Upper lobe of right lung (tissue), 1 donor: Measurements from ENCODE around the gene CBY1. TPM values are rescaled to one million over a fixed set of nuclear protein-coding genes. Genes with fewer than 3 reads are reported as not detected.

ENCODE experiments used
- ATAC-seq: fragments of 200-7000 bp; cut with Tn5 transposase; one replicate; pipeline ENCODE4 v1.9.1; 2020; ENCODE audit warnings: mild to moderate bottlenecking, moderate library complexity
- DNase-seq: peaks from one replicate; pipeline ENCODE4 v3.0.0-alpha.2; 2020
- H3K27ac ChIP-seq: fragments of 200-600 bp; one replicate; pipeline ENCODE4 v1.8.0; 2022
- H3K27me3 ChIP-seq: fragments of 200-600 bp; one replicate; pipeline ENCODE4 v1.8.0; 2022; ENCODE audit warnings: mild to moderate bottlenecking
- H3K36me3 ChIP-seq: fragments of 200-600 bp; one replicate; pipeline ENCODE4 v1.8.0; 2022
- H3K4me1 ChIP-seq: fragments of 200-600 bp; one replicate; pipeline ENCODE4 v1.8.0; 2022
- H3K4me3 ChIP-seq: fragments of 200-600 bp; one replicate; pipeline ENCODE4 v1.8.0; 2022; ENCODE audit warnings: mild to moderate bottlenecking
- H3K9me3 ChIP-seq: fragments of 200-600 bp; one replicate; pipeline ENCODE4 v1.8.0; 2022
- intact Hi-C: fragments of 100-400 bp; cut with DNase I; formaldehyde crosslinking; loops from one replicate; pipeline ENCODE4 v1.11.0; 2022
- total RNA-seq: library from RNA; stranded (reverse); fragmentation: NEBNext Ultra II Directional; extraction: Animal tissue kit (Norgen Biotek cat#: 25700); gene quantifications from one replicate; pipeline ENCODE4 v1.2.1, GENCODE V29; 2021
- TF ChIP-seq, protein P1 (sequence below): fragments of 200-600 bp; IDR thresholded peaks from one replicate; pipeline ENCODE4 v1.8.0; 2022; ENCODE audit warnings: antibody characterized with exemption
- donor health status: DM: no; HTN: yes; CAD: no; lungs with severe emphysema.

Gene CBY1
- total RNA-seq, 1 donor from 2014 or later, result 34.6 TPM

- TF ChIP-seq, protein P1, sequence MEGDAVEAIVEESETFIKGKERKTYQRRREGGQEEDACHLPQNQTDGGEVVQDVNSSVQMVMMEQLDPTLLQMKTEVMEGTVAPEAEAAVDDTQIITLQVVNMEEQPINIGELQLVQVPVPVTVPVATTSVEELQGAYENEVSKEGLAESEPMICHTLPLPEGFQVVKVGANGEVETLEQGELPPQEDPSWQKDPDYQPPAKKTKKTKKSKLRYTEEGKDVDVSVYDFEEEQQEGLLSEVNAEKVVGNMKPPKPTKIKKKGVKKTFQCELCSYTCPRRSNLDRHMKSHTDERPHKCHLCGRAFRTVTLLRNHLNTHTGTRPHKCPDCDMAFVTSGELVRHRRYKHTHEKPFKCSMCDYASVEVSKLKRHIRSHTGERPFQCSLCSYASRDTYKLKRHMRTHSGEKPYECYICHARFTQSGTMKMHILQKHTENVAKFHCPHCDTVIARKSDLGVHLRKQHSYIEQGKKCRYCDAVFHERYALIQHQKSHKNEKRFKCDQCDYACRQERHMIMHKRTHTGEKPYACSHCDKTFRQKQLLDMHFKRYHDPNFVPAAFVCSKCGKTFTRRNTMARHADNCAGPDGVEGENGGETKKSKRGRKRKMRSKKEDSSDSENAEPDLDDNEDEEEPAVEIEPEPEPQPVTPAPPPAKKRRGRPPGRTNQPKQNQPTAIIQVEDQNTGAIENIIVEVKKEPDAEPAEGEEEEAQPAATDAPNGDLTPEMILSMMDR, result no peak
- peaks cover 54% of the 10 kb centered on the region for H3K4me1 ChIP-seq
- intact Hi-C loops, result no loop called here
- no peaks in the 10 kb centered on the region for H3K27me3 ChIP-seq
- H3K4me3 ChIP-seq, result no peak overlapping the region
- H3K36me3 ChIP-seq, result peaks cover 13% of the 10 kb centered on the region
- peak overlapping the region; percentile 44 for H3K27ac ChIP-seq
- no peak for DNase-seq
- ATAC-seq, result peak; percentile 54
- H3K9me3 ChIP-seq, result no peaks in the 10 kb centered on the region
Measured at GRCh38 chr22:38694940-38695339, 38.5 kb downstream of the CBY1 start.

- Histone ChIP-seq H3K4me1 (peaks cover 54% of the 10 kb centered on the region), H3K9me3 (no peaks in the 10 kb centered on the region), H3K27ac (peak overlapping the region; percentile 95), H3K27me3 (no peaks in the 10 kb centered on the region), H3K4me3 (no peak overlapping the region), H3K36me3 (peaks cover 6% of the 10 kb centered on the region)
- TF ChIP-seq, protein P1, result no peak
- ATAC-seq (no peak), DNase-seq (no peak)
- intact Hi-C loops, result no loop called here
Measured at GRCh38 chr22:38696606-38697424, 40.4 kb downstream of the CBY1 start.

GRCh38 chr22:38697425-38698089 is 41.1 kb downstream of the CBY1 start:
- no peaks in the 10 kb centered on the region for H3K27me3 ChIP-seq
- intact Hi-C loops, result no loop called here
- DNase-seq, result peak; percentile 53
- H3K9me3 ChIP-seq, result no peaks in the 10 kb centered on the region
- TF ChIP-seq, protein P1, result no peak
- ATAC-seq, result no peak
- no peak overlapping the region for H3K4me3 ChIP-seq
- H3K4me1 ChIP-seq, result peaks cover 54% of the 10 kb centered on the region
- H3K27ac ChIP-seq, result peak overlapping the region; percentile 95
- H3K36me3 ChIP-seq, result no peaks in the 10 kb centered on the region

DNA sequence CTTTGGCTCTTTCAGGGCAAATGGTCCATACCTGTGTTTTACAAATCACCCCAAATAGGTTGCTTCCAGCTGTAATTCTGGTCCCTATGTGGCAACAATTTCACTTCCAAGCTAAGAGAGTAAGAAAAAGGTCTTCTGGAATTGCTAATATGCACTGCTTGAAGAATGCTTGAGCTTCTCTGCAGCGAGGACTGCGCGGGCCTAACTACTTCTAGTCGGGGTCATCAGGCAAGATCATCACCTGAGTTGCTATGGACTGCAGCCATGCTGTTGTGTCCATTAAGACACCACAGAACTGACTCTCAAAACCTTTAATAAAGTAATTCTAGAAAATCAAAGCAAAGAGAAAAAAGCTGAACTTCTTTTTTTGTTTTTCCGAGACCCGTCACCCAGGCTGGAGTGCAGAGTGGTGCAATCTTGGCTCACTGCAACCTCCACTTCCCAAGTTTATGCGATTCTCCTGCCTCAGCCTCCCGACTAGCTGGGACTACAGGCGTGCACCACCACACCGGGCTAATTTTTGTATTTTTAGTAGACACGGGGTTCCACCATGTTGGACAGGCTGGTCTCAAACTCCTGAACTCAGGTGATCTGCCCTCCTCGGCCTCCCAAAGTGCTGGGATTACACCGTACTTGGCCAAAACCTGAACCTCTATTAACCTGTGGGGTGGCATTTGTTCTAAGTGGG is 42.1 kb downstream of the CBY1 start:
- no peaks in the 10 kb centered on the region for H3K36me3 ChIP-seq
- peak overlapping the region; percentile 95 for H3K27ac ChIP-seq
- DNase-seq (peak; percentile 26), ATAC-seq (no peak)
- no peaks in the 10 kb centered on the region for H3K27me3 ChIP-seq
- no peaks in the 10 kb centered on the region for H3K9me3 ChIP-seq
- intact Hi-C loops, result no loop called here
- peak overlapping the region; percentile 82 for H3K4me3 ChIP-seq
- TF ChIP-seq, protein P1, result no peak
- H3K4me1 ChIP-seq, result peaks cover 51% of the 10 kb centered on the region

DNA sequence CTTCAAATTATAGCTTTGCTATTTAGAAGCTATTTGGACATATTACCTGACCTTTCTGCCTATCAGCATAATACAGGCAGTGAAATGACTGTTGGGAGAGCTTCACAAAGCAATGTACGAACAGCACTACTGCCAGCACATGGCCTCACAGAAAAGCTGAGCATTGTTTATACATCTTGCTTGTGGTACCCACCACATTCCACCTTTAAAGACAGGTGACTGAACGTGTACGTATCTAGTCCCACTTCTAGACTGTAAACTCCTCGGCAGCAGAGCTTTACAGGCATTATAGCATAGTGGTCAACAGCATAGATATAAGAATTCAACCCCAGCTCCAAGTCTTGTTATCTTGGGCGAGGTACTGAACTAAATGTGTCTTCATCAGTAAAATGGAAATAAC is 42.7 kb downstream of the CBY1 start:
- DNase-seq, result no peak
- intact Hi-C loops, result no loop called here

More for the DNA sequence above, 42.7 kb downstream of the CBY1 start:
- ATAC-seq, result no peak
- TF ChIP-seq, protein P1, result no peak
- Histone ChIP-seq H3K4me1 (peaks cover 46% of the 10 kb centered on the region), H3K27ac (peak overlapping the region; percentile 95), H3K9me3 (no peaks in the 10 kb centered on the region), H3K36me3 (no peaks in the 10 kb centered on the region), H3K27me3 (no peaks in the 10 kb centered on the region), H3K4me3 (peak overlapping the region; percentile 82)
